DND-41 (cell line): ENCODE measurements around the gene SWSAP1.

Experiments
- ATAC-seq: fragments of 200-7000 bp; cut with Tn5 transposase; 3 replicates; pipeline ENCODE4 v1.9.1; 2021; ENCODE audit warnings: low read depth; ENCODE audit not compliant: insufficient read depth
- DNase-seq: peaks from one replicate; pipeline ENCODE4 v3.0.0-alpha.2; 2020
- H2AFZ ChIP-seq: 2 replicates; pipeline ENCODE4 v1.6.0; 2012; ENCODE audit warnings: low read depth, low read length
- H3K27ac ChIP-seq: 2 replicates; pipeline ENCODE4 v1.5.1; 2012; ENCODE audit warnings: low read length, inconsistent platforms
- H3K27me3 ChIP-seq: fragments of 200-600 bp; sonication (generic); 2 replicates; pipeline ENCODE4 v1.6.0; 2012; ENCODE audit warnings: low read length, mild to moderate bottlenecking, inconsistent platforms; ENCODE audit not compliant: insufficient read depth, poor library complexity
- H3K36me3 ChIP-seq: 2 replicates; pipeline ENCODE4 v1.5.1; 2012; ENCODE audit warnings: low read length, inconsistent platforms; ENCODE audit not compliant: insufficient read depth
- H3K4me1 ChIP-seq: 2 replicates; pipeline ENCODE4 v1.5.1; 2012; ENCODE audit warnings: mild to moderate bottlenecking, low read length; ENCODE audit not compliant: insufficient read depth
- H3K4me2 ChIP-seq: 2 replicates; pipeline ENCODE4 v1.6.0; 2012; ENCODE audit warnings: mild to moderate bottlenecking, moderate library complexity, low read length, inconsistent platforms; ENCODE audit not compliant: insufficient read depth
- H3K4me3 ChIP-seq, 2 experiments: fragments of 200-600 bp in 1 of 2; shearing (Covaris generic) in 1 of 2; 2 replicates each; pipeline ENCODE4 v1.5.1; 2012 to 2016; ENCODE audit warnings: inconsistent platforms in 2 of 2, low read length in 2 of 2, mild to moderate bottlenecking in 2 of 2, low read depth in 1 of 2, moderate library complexity in 1 of 2
- H3K79me2 ChIP-seq: 2 replicates; pipeline ENCODE4 v1.6.0; 2012; ENCODE audit warnings: low read length, inconsistent platforms; ENCODE audit not compliant: insufficient read depth
- H3K9ac ChIP-seq: 2 replicates; pipeline ENCODE4 v1.6.0; 2012; ENCODE audit warnings: low read depth, mild to moderate bottlenecking, inconsistent platforms, low read length, moderate library complexity
- H3K9me3 ChIP-seq: 2 replicates; pipeline ENCODE4 v1.5.1; 2012; ENCODE audit warnings: low read length, moderate library complexity, mild to moderate bottlenecking, inconsistent platforms; ENCODE audit not compliant: insufficient read depth, severe bottlenecking
- H4K20me1 ChIP-seq: 2 replicates; pipeline ENCODE4 v1.6.0; 2012; ENCODE audit warnings: low read length; ENCODE audit not compliant: insufficient read depth
- EZH2 ChIP-seq: IDR thresholded peaks from 3 replicates; pipeline ENCODE4 v1.6.1; 2012; ENCODE audit warnings: borderline replicate concordance, low read depth, mild to moderate bottlenecking, moderate library complexity, low read length, inconsistent platforms; ENCODE audit not compliant: severe bottlenecking
- TF ChIP-seq, protein P1 (sequence below): IDR thresholded peaks from 2 replicates; pipeline ENCODE4 v1.5.1; 2012; ENCODE audit warnings: borderline replicate concordance, low read length, moderate library complexity, mild to moderate bottlenecking; ENCODE audit not compliant: poor library complexity, severe bottlenecking; ENCODE audit errors: extremely low read depth

SWSAP1 gene

GRCh38 chr19:11418549-11419506 is 44.4 kb downstream of the SWSAP1 start, which contains the start of gene RGL3:
TSS of gene RGL3 (minus strand) at chr19:11419314. CDS start at chr19:11419278, 36 bp downstream.
- Histone ChIP-seq H3K9ac (no peak within 1 kb of the TSS), H3K27ac (no peak within 1 kb of the TSS), H3K27me3 (no peaks in the 10 kb centered on the region)

GRCh38 chr19:11420429-11421370 is 46.2 kb downstream of the SWSAP1 start:
- no peak overlapping the region for H3K9ac ChIP-seq
- no peak overlapping the region for H3K27ac ChIP-seq
- H4K20me1 ChIP-seq: no peaks in the 10 kb centered on the region
- H3K36me3 ChIP-seq: no peaks in the 10 kb centered on the region
- no peaks in the 10 kb centered on the region for H3K4me1 ChIP-seq
- ATAC-seq (no peak), DNase-seq (no peak)
- H2AFZ ChIP-seq: no peak overlapping the region
- no peak overlapping the region for H3K4me2 ChIP-seq
- no peaks in the 10 kb centered on the region for H3K79me2 ChIP-seq
- H3K4me3 ChIP-seq: no peak overlapping the region
- no peaks in the 10 kb centered on the region for H3K27me3 ChIP-seq
- TF ChIP-seq, protein P1, sequence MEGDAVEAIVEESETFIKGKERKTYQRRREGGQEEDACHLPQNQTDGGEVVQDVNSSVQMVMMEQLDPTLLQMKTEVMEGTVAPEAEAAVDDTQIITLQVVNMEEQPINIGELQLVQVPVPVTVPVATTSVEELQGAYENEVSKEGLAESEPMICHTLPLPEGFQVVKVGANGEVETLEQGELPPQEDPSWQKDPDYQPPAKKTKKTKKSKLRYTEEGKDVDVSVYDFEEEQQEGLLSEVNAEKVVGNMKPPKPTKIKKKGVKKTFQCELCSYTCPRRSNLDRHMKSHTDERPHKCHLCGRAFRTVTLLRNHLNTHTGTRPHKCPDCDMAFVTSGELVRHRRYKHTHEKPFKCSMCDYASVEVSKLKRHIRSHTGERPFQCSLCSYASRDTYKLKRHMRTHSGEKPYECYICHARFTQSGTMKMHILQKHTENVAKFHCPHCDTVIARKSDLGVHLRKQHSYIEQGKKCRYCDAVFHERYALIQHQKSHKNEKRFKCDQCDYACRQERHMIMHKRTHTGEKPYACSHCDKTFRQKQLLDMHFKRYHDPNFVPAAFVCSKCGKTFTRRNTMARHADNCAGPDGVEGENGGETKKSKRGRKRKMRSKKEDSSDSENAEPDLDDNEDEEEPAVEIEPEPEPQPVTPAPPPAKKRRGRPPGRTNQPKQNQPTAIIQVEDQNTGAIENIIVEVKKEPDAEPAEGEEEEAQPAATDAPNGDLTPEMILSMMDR: no peak
- TF ChIP-seq EZH2: no peak
- peaks cover 3% of the 10 kb centered on the region for H3K9me3 ChIP-seq

More at GRCh38 chr19:11418549-11419506, 44.4 kb downstream of the SWSAP1 start, which contains the start of gene RGL3:
- no peaks in the 10 kb centered on the region for H4K20me1 ChIP-seq
- DNase-seq: no peak
- H3K79me2 ChIP-seq: no peaks in the 10 kb centered on the region
- no peak within 1 kb of the TSS for H3K4me3 ChIP-seq
- no peak for ATAC-seq
- no peaks in the 10 kb centered on the region for H3K4me1 ChIP-seq
- H3K4me2 ChIP-seq: no peak within 1 kb of the TSS
- no peaks in the 10 kb centered on the region for H3K9me3 ChIP-seq
- TF ChIP-seq EZH2: no peak
- TF ChIP-seq, protein P1: no peak
- H3K36me3 ChIP-seq: no peaks in the 10 kb centered on the region
- no peak within 1 kb of the TSS for H2AFZ ChIP-seq

GRCh38 chr19:11421371-11422098 is 47.1 kb downstream of the SWSAP1 start:
- no peak overlapping the region for H3K27ac ChIP-seq
- H3K27me3 ChIP-seq: no peaks in the 10 kb centered on the region

More at GRCh38 chr19:11421371-11422098, 47.1 kb downstream of the SWSAP1 start:
- H2AFZ ChIP-seq: no peak overlapping the region
- no peak overlapping the region for H3K4me3 ChIP-seq
- no peak overlapping the region for H3K9ac ChIP-seq
- H4K20me1 ChIP-seq: no peaks in the 10 kb centered on the region
- no peaks in the 10 kb centered on the region for H3K36me3 ChIP-seq
- 0 out of 3 replicates have a peak, but pooled peaks have one; percentile 30 for ATAC-seq
- TF ChIP-seq, protein P1: no peak
- TF ChIP-seq EZH2: no peak
- no peaks in the 10 kb centered on the region for H3K4me1 ChIP-seq
- no peak for DNase-seq
- H3K9me3 ChIP-seq: peaks cover 3% of the 10 kb centered on the region
- no peak overlapping the region for H3K4me2 ChIP-seq
- no peaks in the 10 kb centered on the region for H3K79me2 ChIP-seq
